HG03342 (cell line): ENCODE data around the gene COL7A1.

ENCODE experiments used
- ATAC-seq: cut with Tn5 transposase; IDR thresholded peaks from one replicate; pipeline ENCODE4 v1.9.1; 2021; ENCODE audit warnings: mild to moderate bottlenecking, moderate library complexity; ENCODE audit not compliant: unreplicated experiment

COL7A1 gene

GRCh38 chr3:48595075-48595525 is at the start of gene COL7A1:
COL7A1 (minus strand) TSS chr3:48595329; CDS start chr3:48595159, 170 bp downstream.
- ATAC-seq: no peak

- ATAC-seq: no peak
These were observed 47.5 kb upstream of the COL7A1 start for GRCh38 chr3:48642605-48643004.

DNA sequence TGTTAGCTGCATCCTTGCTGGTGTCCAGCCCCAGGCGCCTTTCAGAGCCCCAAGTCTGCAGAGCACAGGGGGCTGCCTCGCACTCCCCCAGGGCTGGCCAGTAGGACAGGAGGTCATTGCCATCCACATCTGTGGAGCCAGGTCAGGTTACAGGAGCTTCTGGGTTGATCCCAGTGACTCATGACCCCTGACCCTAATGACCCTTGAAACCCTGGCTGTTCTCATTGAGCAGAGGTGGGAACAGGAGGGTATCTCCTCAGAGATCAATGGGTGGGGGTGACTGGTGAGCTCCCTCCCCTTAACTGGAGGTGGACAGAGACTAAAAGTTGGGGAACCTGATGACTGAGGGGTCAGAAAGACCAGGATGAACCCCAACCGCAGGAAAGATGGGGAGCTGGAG is 46.3 kb upstream of the COL7A1 start:
- no peak for ATAC-seq

- ATAC-seq: no peak
These were observed 44.9 kb upstream of the COL7A1 start for GRCh38 chr3:48639944-48640606.

GRCh38 chr3:48637305-48637704 is 42.2 kb upstream of the COL7A1 start:
- ATAC-seq: no peak

DNA sequence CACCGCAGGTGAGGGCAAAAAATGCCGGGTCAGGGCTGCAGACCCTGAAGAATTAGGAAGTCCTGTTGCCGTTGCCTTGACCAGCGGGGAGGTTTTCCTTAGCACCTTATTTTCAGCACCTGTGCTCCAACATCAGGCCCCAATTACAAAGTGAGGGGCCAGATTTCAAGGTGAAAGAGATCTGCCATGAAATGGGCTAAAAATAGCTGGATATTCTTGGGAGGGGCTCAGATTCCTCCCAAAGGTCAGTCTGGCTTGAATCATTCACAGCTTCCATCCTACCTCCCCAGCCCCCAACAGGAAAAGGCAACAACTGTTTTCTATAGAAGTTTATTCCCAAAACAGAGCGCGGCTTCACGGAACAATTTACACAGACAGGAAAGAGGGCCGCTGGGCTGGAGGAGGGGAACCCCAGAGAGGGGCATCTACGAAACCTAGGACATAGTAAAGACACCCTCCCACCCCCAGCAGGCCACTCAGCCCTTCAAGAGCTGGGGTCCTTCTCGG is 41.1 kb upstream of the COL7A1 start:
- no peak for ATAC-seq

DNA sequence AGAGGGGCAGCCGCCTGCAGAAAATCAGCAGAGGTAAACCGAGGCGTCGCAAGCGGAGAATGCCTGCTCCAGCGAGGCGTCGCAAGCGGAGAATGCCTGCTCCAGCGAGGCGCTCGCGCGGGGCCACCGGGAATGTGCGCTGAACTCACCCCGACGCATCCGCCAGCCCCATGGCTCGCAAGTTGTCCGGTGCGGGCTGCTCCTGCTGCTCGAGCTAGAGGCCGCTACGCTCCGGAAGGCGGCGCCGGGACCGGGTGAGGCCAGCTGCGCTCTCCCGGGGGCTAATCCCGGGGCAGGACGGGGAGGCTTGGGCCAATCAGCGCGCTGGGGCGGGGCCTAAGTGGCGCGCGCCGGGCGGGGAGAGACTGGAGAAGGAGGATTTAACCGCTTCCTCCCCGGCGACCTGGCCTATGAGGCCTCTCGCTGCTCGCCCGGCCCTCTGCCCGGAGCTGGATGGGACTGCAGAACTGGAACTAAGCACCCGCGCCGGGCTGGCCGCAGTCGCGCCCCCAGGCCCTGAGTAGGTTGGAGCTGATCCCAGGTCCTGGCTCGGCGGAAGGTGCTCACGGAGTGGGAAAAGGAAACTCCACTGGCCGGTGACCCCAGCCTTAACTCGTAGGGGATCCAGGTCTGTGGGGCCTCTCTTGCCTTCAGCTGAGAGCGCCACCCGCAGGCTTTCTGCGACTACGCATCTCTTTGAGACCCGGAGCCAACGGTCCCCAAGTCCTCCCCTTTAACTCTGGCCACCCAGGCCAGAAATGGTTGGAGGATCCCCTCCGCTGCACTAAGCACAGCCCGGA is 40.3 kb upstream of the COL7A1 start, which contains the start of gene SLC26A6:
Gene SLC26A6, minus strand, starts transcription at position 240 of the 800 bp plus-strand sequence. Its CDS starts 68 bp downstream, at position 172.
- peak; percentile 87 for ATAC-seq

- ATAC-seq: peak; percentile 32
These were observed 39.6 kb upstream of the COL7A1 start for GRCh38 chr3:48634661-48635221.

DNA sequence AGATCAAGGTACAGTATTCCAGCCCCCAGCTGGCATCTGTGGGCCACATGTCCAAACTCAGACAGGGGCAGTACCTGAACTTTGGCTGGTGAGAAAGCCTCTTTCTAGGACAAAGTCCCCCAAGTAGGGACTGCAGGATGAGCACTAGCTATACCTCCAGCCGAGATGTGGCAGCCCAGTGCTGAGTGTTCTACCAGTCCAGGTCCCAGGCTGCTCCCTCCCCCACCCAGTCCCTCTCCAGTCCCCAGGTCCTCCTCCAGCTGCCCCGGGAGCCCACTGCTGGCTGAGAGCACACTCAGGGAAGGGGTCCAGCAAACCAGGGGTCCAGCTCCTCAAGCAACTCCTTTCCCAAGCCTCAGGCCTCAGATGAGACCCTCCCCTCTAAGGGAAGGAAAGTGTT is 38.6 kb upstream of the COL7A1 start:
- ATAC-seq: no peak

DNA sequence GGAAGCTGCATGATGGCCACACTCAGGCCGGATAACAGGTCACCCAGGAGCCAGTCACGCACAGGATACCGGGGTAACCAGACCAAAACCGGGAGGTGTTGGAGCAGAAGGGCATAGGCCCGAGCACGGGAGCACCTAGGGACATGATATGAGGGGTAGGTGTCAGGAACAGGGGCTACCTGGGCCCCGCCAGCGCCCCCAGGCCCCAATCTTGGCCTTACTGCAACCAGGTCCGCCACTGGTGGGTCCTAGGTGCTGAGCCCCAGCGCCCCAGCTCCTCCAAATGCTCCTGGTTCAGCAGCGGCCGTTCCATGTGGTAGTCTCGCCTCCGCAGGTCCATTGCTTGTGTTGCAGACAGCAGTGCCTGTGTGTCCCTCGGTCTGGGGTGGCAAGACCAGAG is 38.1 kb upstream of the COL7A1 start:
- no peak for ATAC-seq

GRCh38 chr3:48631516-48632448 is 36.7 kb upstream of the COL7A1 start:
- no peak for ATAC-seq

DNA sequence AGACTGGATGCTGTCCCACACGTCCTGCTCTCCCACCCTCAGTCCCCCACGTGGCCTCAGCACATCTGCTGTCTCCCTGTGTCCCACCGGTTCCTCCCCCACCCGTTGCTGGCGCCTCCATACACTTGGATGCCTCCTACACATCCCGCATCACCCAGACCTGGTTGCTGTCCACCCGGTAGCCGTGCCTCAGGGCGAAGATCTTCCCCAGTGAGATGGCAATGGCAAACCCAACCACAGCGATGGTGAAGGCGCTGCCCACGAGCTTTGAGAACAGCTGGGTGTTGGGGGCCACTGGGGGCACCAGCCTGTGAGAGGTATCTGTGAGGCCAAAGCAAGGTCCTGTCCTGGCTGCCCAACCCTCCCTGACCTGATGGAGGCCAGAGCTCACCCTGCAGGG is 35.7 kb upstream of the COL7A1 start:
- ATAC-seq: no peak

GRCh38 chr3:48630407-48630806 is 35.3 kb upstream of the COL7A1 start:
- no peak for ATAC-seq

DNA sequence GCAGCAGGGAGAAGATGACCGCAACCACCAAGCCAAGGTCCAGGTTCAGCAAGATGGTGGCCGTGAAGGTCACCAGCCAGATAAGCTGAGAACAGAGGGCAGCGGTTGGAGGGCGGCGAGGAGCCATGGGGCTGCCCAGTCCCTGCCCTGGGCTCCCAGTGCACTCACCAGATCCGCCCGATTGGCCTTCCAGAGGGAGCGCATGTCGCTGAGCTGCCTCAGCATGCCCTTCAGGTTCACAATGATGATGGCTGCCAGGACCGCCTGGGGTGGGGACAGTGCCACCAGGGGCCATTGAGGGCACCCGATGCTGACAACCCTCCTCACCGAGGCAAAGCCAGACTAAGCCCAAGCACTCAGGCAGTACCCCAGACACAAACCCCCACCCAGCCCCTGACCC is 34.8 kb upstream of the COL7A1 start:
- ATAC-seq: no peak

DNA sequence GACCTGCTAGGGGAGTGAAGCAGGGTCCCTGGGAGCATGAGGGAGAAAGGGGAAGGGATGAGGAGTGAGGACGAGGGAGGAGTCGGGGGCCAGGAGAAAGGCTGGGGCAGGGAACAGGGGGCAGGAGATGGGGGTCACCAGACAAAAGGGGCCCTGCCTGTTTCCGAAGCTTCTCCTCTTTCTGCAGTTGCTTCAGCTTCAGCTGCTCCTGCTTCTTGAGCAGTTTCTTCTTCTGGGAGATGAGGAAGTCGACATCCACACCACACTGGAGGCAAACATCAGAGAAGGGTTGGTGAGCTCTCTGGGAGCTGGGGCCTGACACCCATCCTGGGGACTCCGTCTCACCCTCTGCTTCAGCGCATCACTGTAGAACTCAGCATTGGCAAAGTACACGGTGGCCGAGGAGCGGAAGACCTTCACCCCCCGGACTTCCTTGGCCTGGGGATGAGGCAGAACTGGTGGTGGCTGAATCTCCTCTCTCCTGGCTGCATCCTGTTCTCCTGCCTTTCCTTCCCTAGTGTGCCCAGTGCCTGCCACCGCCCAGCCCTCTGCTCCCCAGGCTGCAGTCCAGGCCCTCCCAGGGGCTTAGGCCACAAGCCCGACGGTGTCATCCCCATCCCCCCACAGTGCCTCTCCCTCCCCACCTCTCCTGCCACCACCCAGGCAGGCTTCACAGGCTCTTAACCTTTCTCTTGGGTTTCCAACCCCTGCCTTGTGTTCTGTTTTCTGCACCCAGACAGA is 33.3 kb upstream of the COL7A1 start:
- ATAC-seq: no peak

DNA sequence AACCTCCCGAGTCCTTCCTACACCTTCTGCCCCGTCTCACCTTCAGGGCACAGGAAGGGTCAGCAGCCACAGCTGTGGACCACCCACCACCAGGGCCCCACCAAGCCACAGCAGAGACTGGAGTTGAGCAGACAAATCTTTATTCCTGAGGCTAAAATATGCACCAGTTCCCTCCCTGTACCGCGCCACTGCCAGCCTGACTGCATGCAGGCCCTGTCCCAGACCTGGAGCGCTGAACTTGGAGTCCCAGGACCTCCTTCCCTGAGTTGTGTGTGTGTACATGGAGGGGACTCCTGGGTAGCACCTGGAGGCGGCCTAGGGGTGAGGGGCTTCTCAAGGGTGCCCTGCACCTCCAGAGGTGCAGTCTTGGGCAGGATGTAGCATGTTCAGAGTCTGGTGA is 30.5 kb upstream of the COL7A1 start:
- no peak for ATAC-seq

DNA sequence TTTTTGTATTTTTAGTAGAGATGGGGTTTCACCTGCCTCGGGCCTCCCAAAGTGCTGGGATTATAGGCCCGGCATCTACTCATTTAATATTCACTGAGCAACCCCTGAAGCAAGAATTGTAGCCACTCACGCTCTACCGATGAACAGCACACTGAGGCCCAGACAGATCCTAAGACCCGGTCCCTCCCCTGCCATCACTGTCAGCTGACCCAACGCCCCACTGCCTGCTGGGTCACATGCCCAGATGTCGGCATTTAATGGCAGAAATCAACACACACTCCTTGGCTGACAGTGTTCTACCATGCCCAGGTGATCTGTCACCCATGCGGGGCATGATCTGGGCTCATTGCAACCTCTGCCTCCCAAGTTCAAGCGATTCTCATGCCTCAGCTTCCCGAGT is 29.6 kb upstream of the COL7A1 start:
- no peak for ATAC-seq

- no peak for ATAC-seq
These were observed 28.9 kb upstream of the COL7A1 start for GRCh38 chr3:48623851-48624547.

DNA sequence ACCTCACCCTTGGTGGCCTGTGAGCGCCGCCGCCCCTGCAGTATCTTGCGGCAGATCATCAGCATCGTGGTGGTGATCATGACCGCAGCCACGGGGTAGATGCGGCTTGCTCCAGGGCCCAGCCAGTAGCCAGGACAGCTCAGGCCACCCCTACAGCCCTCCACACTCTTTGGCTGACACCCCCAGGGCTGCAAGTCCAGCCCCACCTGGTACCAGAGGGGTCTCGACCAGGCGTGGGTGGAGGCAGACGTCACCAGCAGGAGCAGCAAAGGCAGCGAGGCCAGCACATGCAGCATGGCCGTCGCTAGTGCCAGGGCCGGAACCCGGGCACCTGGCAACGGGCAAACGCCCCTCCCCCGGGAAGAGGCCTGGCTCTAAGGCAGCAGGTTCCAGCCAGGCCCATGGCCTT is 26.3 kb upstream of the COL7A1 start, which contains the start of gene TMEM89:
Gene TMEM89, minus strand, starts transcription at position 309 of the 409 bp plus-strand sequence. Its CDS starts 13 bp downstream, at position 296.
- ATAC-seq: no peak
